GOT3 (cell line): ENCODE data around the gene THEMIS.
"Not testable (repeated sequence)": the region's sequence is repeated elsewhere in the genome, so short reads cannot be mapped to it uniquely, and the experiment has no call there.

Source experiments
- DNase-seq: peaks from one replicate; lab custom pipeline; 2025; ENCODE audit warnings: mixed read lengths; lab: John Stamatoyannopoulos, UW

The THEMIS gene

GRCh38 chr6:127794405-127794804, 106.5 kb downstream of the THEMIS start:
- no peak for DNase-seq

GRCh38 chr6:127793396-127793795, 107.5 kb downstream of the THEMIS start:
- no peak for DNase-seq

- DNase-seq = no peak
Measured at GRCh38 chr6:127792616-127793015, 108.2 kb downstream of the THEMIS start.

GRCh38 chr6:127791779-127792528, 108.9 kb downstream of the THEMIS start:
- DNase-seq = no peak

GRCh38 chr6:127790571-127790970, 110.3 kb downstream of the THEMIS start:
- DNase-seq = no peak

GRCh38 chr6:127786109-127786508, 114.7 kb downstream of the THEMIS start:
- DNase-seq = no peak

- DNase-seq = no peak
Measured at GRCh38 chr6:127784468-127784867, 116.4 kb downstream of the THEMIS start.

GRCh38 chr6:127781636-127782272, 119.1 kb downstream of the THEMIS start:
- not testable (repeated sequence) for DNase-seq

GRCh38 chr6:127776320-127776719, 124.5 kb downstream of the THEMIS start:
- no peak for DNase-seq

- DNase-seq = no peak
Measured at GRCh38 chr6:127775371-127775770, 125.5 kb downstream of the THEMIS start.

GRCh38 chr6:127768745-127769144, 132.1 kb downstream of the THEMIS start:
- DNase-seq = no peak

GRCh38 chr6:127768223-127768622, 132.6 kb downstream of the THEMIS start:
- no peak for DNase-seq

- no peak for DNase-seq
Measured at GRCh38 chr6:127765949-127766348, 134.9 kb downstream of the THEMIS start.

- no peak for DNase-seq
Measured at GRCh38 chr6:127762284-127762683, 138.6 kb downstream of the THEMIS start.

GRCh38 chr6:127761084-127761483, 139.8 kb downstream of the THEMIS start:
- no peak for DNase-seq

- no peak for DNase-seq
Measured at GRCh38 chr6:127749095-127749494, 151.8 kb downstream of the THEMIS start.

- DNase-seq = no peak
Measured at GRCh38 chr6:127748290-127748689, 152.6 kb downstream of the THEMIS start.

GRCh38 chr6:127738423-127738822, 162.4 kb downstream of the THEMIS start:
- DNase-seq = no peak

GRCh38 chr6:127737768-127738167, 163.1 kb downstream of the THEMIS start:
- no peak for DNase-seq

GRCh38 chr6:127737009-127737486, 163.8 kb downstream of the THEMIS start:
- DNase-seq = no peak

- no peak for DNase-seq
Measured at GRCh38 chr6:127732927-127733326, 167.9 kb downstream of the THEMIS start.

- DNase-seq = no peak
Measured at GRCh38 chr6:127727260-127727953, 173.5 kb downstream of the THEMIS start.

- no peak for DNase-seq
Measured at GRCh38 chr6:127725821-127726220, 175.0 kb downstream of the THEMIS start.
